GM18502 (cell line): Measurements from ENCODE around the gene ELAPOR1.
"Not testable (repeated sequence)": the region's sequence is repeated elsewhere in the genome, so short reads cannot be mapped to it uniquely, and the experiment has no call there.

Experiments
- ATAC-seq: cut with Tn5 transposase; IDR thresholded peaks from one replicate; pipeline ENCODE4 v1.9.1; 2021; ENCODE audit warnings: mild to moderate bottlenecking; ENCODE audit not compliant: unreplicated experiment, poor library complexity

The ELAPOR1 gene

DNA sequence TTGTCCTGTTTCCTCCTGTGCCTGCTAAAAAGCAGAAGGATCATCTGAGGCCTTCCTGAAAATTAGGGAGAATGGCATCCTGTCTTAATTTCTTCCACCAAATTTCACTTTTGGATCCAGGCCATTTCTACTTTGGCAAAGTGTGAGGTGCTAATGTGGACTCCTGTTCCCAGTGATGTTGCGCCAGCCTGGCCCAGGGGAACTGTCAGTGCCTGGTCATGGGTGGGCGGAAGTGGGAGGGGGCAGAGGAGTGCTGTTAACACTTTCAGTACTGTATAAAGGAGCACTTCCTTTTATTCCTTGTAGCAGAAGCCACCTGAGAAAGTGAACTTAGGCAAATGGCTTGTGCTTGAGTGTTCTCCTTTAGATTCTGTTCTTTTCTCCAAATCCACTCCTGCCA, 19.9 kb downstream of the ELAPOR1 start:
- no peak for ATAC-seq

DNA sequence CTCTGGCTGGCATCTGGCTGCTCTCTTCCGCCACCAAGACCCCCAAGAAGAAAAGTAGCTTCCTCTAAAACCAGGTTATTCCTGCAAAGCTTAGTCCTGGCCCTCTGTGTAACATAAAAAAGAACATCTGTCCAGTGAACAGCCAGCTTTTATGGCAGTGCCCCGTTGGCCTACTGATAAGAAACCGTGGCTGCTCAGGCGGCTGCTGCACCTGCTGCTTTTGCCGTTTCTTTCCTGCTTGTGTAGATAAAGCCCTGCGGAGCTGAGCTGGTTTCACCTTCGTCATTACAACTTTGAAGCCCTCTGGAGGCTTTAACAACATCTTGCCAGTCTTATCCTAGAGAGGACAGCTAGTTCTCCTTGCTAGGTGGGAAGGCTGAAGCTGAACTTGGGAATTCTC, 20.5 kb downstream of the ELAPOR1 start:
- ATAC-seq, result no peak

DNA sequence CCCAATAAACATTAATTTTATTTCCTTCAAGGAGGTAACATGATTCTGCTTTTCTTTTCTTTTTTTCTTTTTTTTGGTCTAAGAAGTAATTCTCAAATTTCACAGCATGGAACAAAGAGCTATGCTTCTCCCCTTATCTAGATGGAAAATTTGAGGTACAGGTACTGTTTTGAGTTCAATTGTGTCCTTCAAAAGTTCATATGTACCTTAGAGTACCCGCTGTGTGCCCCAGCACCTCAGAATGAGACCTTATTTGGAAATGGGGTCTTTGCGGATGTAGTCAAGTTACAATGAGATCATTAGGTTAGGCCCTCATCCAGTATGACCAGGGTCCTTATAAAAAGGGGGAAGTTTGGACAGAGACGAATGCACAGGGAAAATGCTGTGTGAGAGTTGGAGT, 22.0 kb downstream of the ELAPOR1 start:
- ATAC-seq, result no peak

DNA sequence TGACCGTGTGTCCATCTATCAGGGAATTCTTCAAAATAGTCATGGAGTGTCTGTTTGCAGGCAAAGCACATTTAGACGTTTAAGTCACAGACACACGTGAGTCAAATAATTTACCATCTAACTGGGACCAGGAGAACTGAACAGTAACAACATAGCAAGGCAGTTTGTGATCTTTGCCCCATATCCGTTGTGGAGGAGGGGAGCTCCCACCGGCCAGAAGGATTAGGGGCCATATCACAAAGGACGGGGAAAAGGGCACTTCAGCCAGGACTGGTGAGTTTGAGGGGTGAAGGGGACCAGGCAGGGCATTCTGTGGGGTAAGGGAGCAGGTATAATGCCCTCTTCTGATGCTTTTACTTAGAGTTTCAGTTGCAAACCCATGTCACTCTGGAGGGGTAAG, 22.9 kb downstream of the ELAPOR1 start:
- ATAC-seq, result no peak

DNA sequence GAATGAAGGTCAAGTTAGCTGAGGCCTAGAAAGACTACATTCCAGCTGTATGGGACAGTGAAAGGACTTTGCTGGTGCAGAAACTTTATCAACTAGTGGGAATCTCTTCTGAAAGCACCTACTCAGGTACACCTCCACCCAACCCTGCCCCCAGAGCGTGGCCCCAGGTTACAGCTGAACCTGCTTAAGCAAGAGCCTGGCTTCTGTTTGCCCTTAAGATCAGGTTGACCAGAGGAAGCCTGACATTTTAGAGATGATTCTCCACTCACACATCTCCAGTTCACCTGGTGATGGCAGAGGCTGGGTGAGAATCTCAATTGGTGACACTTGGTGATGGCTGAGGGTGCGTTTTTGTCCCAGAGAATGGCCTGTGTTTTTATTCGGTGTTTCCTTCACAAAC, 24.0 kb downstream of the ELAPOR1 start:
- no peak for ATAC-seq

DNA sequence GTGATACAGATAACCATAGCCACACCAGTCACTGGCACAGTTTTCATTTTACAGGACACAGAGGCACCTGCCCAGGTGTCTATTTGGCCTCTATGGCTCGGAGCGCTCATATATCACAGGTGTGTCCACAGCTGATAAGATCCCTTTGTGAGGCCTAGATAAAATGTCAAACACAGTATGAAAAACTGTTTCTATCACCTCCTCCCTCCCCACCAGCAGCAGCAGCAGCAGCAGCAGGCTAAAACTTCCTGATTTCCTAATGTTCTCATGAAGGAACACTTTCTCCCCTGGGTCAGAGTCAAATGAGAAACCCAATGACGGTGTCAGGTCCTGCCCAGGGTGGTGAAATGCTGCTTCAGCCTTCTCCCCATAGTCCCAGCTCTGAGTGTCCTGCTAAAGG, 24.4 kb downstream of the ELAPOR1 start:
- ATAC-seq, result no peak

DNA sequence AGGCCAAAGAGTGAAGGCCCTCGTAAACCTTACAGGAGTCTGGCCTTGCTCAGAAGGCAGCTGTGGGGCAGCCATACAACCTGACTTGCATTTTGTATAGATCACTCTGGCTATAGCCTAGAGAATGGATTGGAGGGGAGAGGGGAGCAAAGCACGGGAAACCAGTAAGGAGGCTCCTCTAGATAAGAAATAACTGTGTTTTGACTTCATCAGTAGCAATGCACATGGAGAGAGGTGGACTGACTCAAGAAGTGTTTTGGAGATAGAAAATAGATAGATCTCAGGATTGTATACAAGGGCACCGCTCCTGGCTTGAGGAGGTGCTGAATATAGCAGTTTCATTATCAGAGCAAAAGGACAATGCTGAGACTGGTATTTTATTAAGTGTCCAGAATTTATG, 26.5 kb downstream of the ELAPOR1 start:
- ATAC-seq, result no peak

DNA sequence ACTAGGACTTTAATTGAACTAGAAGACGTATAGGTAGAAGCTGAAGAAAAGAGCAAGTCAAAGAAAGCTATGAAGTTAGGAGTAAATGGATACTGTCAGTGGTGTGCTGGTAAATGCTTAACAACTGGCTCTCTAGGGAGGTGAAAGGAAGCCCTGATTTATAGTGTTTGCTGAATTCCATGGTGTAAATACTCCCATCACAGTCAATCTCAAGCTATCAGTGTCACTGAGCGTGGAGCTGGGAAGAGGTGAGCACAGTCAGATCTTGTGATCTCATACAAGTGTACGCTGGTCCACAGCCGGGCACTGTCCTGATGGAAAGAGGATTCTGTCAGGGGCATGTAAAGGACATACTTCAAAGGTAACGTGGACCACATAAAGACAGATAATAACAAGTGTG, 28.3 kb downstream of the ELAPOR1 start:
- no peak for ATAC-seq

DNA sequence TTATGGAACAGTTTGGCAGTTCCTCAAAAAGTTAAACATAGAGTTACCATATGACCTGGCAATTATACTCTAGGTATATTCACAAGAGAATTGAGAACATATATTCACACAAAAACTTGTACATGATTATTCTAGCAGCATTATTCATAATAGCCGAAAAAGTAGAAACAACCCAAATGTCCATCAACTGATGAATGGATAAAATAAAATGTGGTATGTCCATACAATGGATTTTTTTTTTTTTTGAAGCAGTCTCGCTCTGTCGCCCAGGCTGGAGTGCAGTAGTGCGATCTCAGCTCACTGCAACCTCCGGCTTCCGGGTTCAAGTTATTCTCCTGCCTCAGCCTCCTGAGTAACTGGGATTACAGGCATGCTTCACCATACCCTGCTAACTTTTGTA, 28.8 kb downstream of the ELAPOR1 start:
- not testable (repeated sequence) for ATAC-seq

DNA sequence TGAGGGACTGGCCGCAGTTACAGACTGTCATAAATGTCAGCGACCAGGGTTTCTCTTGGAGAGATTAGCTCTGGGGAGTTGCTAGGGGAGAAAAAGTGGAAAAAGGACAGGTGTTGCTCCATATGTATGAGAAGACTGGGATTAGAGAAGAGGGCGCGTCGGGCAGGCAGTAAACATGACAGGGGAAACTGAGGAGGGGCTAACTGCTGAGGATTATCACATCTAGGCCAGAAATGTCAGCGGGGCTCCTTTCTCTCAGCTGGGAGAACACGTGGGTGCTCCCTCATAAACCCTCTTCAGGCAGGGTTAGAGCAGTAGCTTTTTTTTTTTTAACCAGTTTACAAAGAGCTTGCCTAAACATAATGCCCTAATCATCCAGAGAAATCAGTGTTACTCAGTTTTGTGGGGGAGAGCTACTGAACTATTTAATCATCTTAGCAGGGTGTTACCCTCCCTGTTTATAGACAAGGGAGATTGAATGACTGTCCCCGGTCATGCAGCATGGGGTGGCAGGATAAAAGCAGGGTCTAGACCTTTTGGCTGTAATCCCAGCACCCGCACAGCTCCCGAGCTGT, 35.2 kb downstream of the ELAPOR1 start:
- no peak for ATAC-seq

DNA sequence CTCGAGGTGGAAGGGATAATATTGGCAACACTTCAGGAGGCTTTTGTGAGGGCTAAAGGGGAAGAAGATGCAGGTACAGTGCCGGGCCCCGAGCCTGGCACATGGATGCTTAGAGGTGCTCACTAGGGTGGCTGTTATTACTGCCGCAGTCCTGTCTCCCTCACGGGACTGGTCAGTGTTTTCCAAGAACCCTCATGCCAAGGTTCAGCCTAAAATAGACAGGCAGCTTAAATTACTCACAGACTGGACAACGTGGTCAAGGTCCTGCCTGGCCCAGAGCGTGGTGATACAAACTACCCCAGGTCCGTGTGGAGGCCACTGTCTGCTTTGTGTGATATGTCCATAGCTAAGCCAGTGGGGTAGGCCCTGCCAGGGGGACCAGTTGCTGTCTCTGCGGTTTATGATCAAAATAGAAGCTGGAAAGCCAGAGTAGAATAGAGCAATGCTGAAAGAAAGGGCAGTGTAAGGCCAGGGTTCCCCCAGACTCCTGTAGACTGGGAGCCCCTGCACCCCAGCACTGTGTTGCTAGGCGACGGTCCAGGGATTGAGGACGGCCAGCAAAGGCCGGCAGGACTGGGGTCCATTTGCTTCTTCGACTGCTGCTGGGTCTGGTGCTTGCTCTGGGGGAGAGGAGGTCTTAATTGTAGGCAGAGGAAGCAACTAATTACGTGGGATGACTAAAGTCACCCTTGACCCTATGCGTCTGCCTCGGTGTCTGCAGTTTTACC, 36.1 kb downstream of the ELAPOR1 start:
- ATAC-seq, result no peak

DNA sequence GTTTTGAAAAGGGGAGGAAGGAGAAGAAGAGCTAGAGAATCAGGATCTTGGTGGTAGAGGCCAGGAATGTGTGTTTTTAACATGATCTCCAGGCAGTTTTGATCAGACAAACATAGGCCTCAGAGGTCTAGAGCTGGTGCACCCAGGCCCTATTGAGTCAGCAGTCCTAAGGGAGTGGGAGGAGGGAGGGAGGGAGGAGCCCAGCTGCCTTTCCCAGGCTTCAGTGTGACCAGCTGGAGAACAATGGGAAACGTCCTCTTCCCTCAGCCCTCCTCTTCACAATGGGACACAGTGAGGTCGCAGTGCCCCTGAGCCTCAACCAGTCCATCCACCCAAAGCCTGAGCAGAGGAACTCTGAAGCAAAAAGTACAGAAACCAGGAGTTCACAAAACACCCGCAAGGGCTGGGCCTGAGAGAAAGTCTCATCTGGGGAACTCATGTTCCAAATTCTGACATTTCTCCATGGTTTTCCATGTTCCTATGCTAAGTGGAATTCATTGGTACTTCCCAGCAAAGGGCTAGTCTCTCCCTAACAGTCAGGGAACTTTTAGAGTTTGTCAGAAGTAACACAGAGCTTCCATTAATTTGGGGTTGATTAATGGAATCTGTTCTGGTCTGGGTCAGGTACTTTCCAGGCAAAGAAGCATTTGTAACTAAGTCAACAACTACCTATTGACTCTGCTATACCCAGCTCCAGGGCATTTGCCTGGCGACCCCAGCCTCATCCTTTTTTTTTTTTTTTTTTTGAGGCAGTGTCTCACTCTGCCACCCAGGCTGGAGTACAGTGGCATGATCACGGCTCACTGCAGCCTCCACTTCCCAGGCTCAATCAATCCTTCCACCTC, 37.5 kb downstream of the ELAPOR1 start:
- ATAC-seq, result no peak

DNA sequence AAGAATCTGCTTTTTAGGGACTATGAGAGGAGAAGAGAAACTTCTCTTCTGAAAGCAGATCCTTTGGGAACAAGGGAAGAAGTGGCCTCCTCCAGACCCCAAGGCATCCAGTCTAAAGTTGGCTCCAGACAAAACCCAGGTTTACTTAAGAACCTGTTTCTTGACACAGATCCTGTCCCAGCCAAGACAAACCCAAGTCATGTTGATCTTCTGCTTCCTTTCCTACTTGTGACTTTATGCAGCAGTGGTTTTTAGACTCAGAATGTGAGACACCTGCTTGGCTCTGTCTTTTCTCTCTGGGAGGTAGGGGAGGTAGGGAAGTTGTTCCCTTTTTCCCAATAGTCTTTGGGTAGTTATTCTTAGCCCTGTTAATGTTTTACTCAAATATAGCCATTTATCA, 38.3 kb downstream of the ELAPOR1 start:
- no peak for ATAC-seq

DNA sequence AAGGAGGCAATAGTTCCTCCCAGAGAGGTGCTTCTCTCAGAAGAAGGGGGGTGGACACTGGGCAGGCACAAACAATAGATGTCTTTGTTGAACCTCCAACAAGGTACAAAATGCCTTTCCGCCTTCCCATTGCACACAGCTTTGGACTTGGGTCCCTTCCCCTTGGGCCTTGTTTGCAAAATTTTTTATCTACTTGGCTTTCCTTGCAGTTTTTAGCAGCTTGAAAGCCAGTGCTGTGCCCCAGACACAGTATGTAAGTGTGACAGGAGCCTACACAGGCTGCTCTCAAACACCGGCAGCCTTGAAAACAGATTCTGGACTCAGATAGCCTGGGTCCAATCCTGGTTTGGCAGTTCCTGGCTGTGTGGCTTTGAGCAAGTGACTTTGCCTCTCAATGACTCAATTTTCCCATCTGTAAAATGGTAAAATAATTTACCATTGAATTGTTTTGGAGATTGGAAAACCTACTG, 43.0 kb downstream of the ELAPOR1 start:
- no peak for ATAC-seq

DNA sequence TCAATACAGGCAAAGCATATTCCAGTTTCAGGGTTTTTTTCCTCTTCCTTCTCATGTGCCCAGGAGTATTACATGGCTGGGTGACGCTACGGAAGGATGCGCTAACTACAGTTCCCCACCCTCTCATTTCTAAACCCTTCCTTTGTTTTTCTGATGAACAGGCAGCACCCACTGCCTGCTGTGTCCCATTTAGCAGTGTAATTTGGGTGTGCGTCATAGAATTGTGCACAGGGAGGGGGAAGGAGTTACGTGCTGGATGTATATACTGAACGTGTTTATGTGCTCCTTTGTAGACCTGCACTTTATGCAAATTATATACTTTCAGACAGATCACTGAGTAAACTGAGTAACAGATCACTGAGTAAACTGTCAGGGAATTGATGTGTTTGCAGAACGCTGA, 44.5 kb downstream of the ELAPOR1 start:
- ATAC-seq, result no peak

DNA sequence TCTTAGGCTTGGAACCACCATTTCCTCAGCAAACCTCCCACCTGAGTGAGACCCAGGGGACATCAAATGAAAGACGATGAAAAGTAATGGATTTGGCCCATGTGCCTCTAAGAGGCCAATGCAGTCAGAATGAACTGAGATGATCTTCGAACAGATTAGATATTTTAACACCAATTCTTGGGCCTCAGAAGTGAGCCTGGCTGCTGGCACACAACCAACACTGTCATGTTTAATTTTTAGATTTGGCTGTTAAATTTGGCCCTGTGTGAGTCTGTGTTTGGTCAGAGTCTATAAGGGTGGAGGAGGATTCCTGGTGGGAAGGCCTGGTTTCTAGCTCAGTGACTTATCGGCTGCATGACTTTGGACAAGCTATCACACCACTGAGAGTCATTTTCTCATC, 45.4 kb downstream of the ELAPOR1 start:
- ATAC-seq, result no peak

DNA sequence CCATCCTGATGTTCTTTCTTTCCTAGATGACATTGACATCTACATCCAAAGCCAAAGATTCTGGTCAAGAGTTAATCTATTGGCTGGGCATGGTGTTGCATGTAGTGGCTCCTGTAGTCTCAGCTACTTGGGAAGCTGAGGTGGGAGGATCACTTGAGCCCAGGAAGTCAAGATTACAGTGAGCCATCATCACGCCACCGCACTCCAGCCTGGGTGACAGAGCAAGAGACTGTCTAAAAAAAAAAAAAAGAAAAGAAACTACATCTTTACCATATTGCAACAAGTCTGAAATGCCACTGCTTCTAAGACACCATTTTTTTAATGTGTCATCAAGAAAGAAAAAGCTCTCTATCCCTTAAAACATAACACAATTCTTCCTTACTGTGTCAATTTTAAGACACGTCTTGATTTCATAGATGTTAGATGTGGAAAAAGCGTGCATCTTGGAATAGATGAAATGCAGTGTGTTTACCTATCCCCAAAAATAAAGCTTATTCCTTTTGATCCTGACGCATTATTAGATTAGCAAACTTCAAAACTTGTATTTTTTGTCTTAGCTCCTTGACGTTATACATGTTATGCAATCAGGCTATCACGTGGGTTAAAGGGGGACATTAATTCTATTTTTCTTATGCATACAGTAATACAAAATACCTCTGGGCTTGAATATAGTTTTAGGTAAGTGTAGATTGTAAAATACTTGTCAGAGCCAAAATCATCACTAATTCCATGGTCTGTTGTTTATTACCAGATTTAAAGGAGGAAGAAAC, 46.3 kb downstream of the ELAPOR1 start:
- ATAC-seq, result no peak

DNA sequence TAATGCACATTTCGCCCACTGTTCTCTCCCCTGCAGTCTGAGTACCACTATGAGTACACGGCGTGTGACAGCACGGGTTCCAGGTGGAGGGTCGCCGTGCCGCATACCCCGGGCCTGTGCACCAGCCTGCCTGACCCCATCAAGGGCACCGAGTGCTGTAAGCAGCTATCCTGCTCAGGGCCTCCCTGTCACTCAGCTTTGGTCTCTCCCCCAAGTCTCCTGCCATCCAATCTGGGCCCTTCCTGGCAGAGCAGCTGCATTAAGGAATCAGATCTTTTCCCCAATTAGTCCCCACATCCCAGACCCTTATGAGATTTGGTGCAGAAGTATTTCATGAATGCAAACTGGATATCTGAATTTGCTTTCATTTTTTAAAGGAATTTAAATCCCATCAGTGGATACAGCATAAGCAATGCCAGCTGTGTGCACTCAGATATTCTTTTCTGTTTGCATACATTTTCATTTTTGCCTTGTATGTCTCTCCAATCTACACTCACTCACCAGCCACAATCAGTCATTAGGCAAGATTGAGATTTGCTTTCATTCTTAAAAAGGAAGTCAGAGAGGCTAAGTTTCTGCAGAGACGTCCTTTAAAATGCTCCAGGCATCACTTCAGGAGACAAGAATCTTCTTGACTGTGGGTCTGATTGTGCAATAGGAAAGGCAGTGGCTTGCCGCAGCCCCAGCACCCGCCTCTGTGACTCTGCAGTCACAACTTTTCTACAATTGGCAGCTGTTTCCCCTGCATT, 48.1 kb downstream of the ELAPOR1 start:
- peak; percentile 56 for ATAC-seq

DNA sequence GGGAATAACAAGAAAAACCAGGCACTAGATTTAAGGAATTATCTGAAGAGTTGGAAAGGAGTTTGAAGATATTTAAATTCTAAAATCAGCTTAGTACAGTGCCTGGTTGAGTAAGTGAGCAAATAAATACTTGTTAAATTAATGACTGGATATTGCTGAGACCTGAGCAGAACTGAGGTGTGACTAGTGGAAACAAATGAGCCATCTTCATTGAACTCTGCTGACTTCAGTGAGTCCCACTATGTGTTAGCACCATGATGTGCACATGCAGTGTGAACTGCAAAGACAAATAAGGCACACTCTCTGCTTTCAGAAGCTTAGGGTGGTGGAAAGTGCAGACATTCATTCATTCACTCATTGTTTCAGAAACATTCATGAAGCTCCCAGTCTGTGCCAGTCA, 48.7 kb downstream of the ELAPOR1 start:
- ATAC-seq, result no peak

DNA sequence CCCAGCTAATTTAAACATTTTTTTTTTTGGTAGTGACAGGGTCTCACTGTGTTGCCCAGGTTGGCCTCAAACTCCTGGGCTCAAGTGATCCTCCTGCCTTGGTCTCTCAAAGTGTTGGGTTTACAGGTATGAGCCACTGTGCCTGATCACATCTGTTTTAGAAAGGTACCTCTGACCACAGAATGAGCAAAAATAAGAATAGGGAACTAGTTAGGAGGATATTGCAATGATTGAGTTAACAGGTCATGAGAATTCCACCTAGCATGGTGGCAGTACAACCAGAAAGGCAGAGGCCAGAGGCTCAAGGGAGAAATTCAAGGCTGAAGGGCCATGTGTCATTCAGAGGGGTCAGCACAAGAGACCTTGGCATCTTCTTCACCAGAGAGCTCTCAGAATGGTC, 49.6 kb downstream of the ELAPOR1 start:
- ATAC-seq, result no peak
